ENCODE results near the gene RCBTB1. TPM values are rescaled to one million over a fixed set of nuclear protein-coding genes. Genes with fewer than 3 reads are reported as not detected.

The RCBTB1 gene
- polyA plus RNA-seq, 3 donors from 2014 or later, result 6.5 to 13.0 (median 10.3) TPM

GRCh38 chr13:49560270-49561061, 24.9 kb downstream of the RCBTB1 start:
- Mint-ChIP-seq H3K27ac (peak overlapping the region in 1 of 6 donors; percentile 49), H3K4me3 (no peak overlapping the region), H3K27me3 (ENCODE audit: low read depth in 3 of 3) (peaks cover 0 to under 1% (median 0%) of the 10 kb centered on the region in 3 donors), H3K36me3 (peaks cover 30 to 44% (median 40%) of the 10 kb centered on the region in 3 donors), H3K4me1 (no peaks in the 10 kb centered on the region), H3K9me3 (no peaks in the 10 kb centered on the region)
- DNase-seq, result no peak

GRCh38 chr13:49559006-49559405, 26.4 kb downstream of the RCBTB1 start:
- H3K27me3 Mint-ChIP-seq (ENCODE audit: low read depth in 3 of 3), result peaks cover 0 to 2% (median 0%) of the 10 kb centered on the region in 3 donors
- no peak overlapping the region for H3K27ac Mint-ChIP-seq
- no peaks in the 10 kb centered on the region for H3K9me3 Mint-ChIP-seq
- H3K4me1 Mint-ChIP-seq, result no peaks in the 10 kb centered on the region
- no peak for DNase-seq
- H3K4me3 Mint-ChIP-seq, result no peak overlapping the region
- H3K36me3 Mint-ChIP-seq, result peaks cover 33 to 50% (median 43%) of the 10 kb centered on the region in 3 donors

GRCh38 chr13:49554387-49554786, 31.0 kb downstream of the RCBTB1 start:
- Mint-ChIP-seq H3K9me3 (no peaks in the 10 kb centered on the region), H3K27ac (no peak overlapping the region), H3K4me3 (no peak overlapping the region), H3K4me1 (peaks cover 0 to 4% of the 10 kb centered on the region in 2 donors), H3K36me3 (peaks cover 24 to 50% (median 34%) of the 10 kb centered on the region in 3 donors), H3K27me3 (ENCODE audit: low read depth in 3 of 3) (peaks cover 0 to 2% (median 0%) of the 10 kb centered on the region in 3 donors)
- DNase-seq, result no peak

- peaks cover 0 to 4% of the 10 kb centered on the region in 2 donors for H3K4me1 Mint-ChIP-seq
- H3K9me3 Mint-ChIP-seq, result no peaks in the 10 kb centered on the region
- peaks cover 0 to 2% (median 0%) of the 10 kb centered on the region in 3 donors for H3K27me3 Mint-ChIP-seq (ENCODE audit: low read depth in 3 of 3)
- no peak overlapping the region for H3K4me3 Mint-ChIP-seq
- no peak overlapping the region for H3K27ac Mint-ChIP-seq
- peaks cover 23 to 48% (median 29%) of the 10 kb centered on the region in 3 donors for H3K36me3 Mint-ChIP-seq
- no peak for DNase-seq
Observed at GRCh38 chr13:49553888-49554287, 31.5 kb downstream of the RCBTB1 start.

- H3K4me1 Mint-ChIP-seq, result peaks cover 0 to 4% of the 10 kb centered on the region in 2 donors
- DNase-seq, result no peak
- H3K9me3 Mint-ChIP-seq, result no peaks in the 10 kb centered on the region
- peaks cover 0 to 2% (median 1%) of the 10 kb centered on the region in 3 donors for H3K27me3 Mint-ChIP-seq (ENCODE audit: low read depth in 3 of 3)
- H3K4me3 Mint-ChIP-seq, result peak overlapping the region in 2 of 5 donors; percentile 36 to 51
- H3K36me3 Mint-ChIP-seq, result peaks cover 23 to 54% (median 33%) of the 10 kb centered on the region in 3 donors
- no peak overlapping the region for H3K27ac Mint-ChIP-seq
Observed at GRCh38 chr13:49550942-49551644, 34.3 kb downstream of the RCBTB1 start.

- Mint-ChIP-seq H3K36me3 (peaks cover 20 to 58% (median 41%) of the 10 kb centered on the region in 3 donors), H3K27ac (no peak overlapping the region), H3K4me1 (peaks cover 0 to 4% of the 10 kb centered on the region in 2 donors), H3K9me3 (no peaks in the 10 kb centered on the region), H3K4me3 (no peak overlapping the region), H3K27me3 (ENCODE audit: low read depth in 3 of 3) (peaks cover 0 to 1% (median 0%) of the 10 kb centered on the region in 3 donors)
- DNase-seq, result no peak
Observed at GRCh38 chr13:49549289-49549688, 36.1 kb downstream of the RCBTB1 start.

- H3K4me1 Mint-ChIP-seq, result peaks cover 0 to 4% of the 10 kb centered on the region in 2 donors
- no peaks in the 10 kb centered on the region for H3K9me3 Mint-ChIP-seq
- H3K27ac Mint-ChIP-seq, result no peak overlapping the region
- H3K4me3 Mint-ChIP-seq, result no peak overlapping the region
- no peak for DNase-seq
- H3K27me3 Mint-ChIP-seq (ENCODE audit: low read depth in 3 of 3), result peaks cover 0 to 1% (median 1%) of the 10 kb centered on the region in 3 donors
- H3K36me3 Mint-ChIP-seq, result peaks cover 18 to 63% (median 32%) of the 10 kb centered on the region in 3 donors
Observed at GRCh38 chr13:49546561-49546960, 38.8 kb downstream of the RCBTB1 start.

- H3K27ac Mint-ChIP-seq, result no peak overlapping the region
- no peak for DNase-seq
- no peak overlapping the region for H3K4me3 Mint-ChIP-seq
- peaks cover 0 to 1% (median 1%) of the 10 kb centered on the region in 3 donors for H3K27me3 Mint-ChIP-seq (ENCODE audit: low read depth in 3 of 3)
- no peaks in the 10 kb centered on the region for H3K9me3 Mint-ChIP-seq
- peaks cover 21 to 67% (median 31%) of the 10 kb centered on the region in 3 donors for H3K36me3 Mint-ChIP-seq
- H3K4me1 Mint-ChIP-seq, result peaks cover 0 to 2% of the 10 kb centered on the region in 2 donors
Observed at GRCh38 chr13:49545661-49546060, 39.7 kb downstream of the RCBTB1 start.

GRCh38 chr13:49543656-49544055, 41.7 kb downstream of the RCBTB1 start:
- H3K27ac Mint-ChIP-seq, result no peak overlapping the region
- peaks cover 0 to 1% (median 1%) of the 10 kb centered on the region in 3 donors for H3K27me3 Mint-ChIP-seq (ENCODE audit: low read depth in 3 of 3)
- H3K4me3 Mint-ChIP-seq, result no peak overlapping the region
- peaks cover 20 to 65% (median 37%) of the 10 kb centered on the region in 3 donors for H3K36me3 Mint-ChIP-seq
- no peak for DNase-seq
- H3K9me3 Mint-ChIP-seq, result no peaks in the 10 kb centered on the region
- H3K4me1 Mint-ChIP-seq, result peaks cover 0 to 9% of the 10 kb centered on the region in 2 donors

- Mint-ChIP-seq H3K27ac (peak overlapping the region in 3 of 6 donors; percentile 3 to 12 (median 8)), H3K36me3 (peaks cover 34 to 56% (median 39%) of the 10 kb centered on the region in 3 donors), H3K9me3 (no peaks in the 10 kb centered on the region), H3K27me3 (ENCODE audit: low read depth in 3 of 3) (peaks cover 0 to 1% (median 0%) of the 10 kb centered on the region in 3 donors), H3K4me3 (peak overlapping the region in 3 of 5 donors; percentile 31 to 51 (median 35)), H3K4me1 (peaks cover 0 to 9% of the 10 kb centered on the region in 2 donors)
- no peak for DNase-seq
Observed at GRCh38 chr13:49540552-49540951, 44.8 kb downstream of the RCBTB1 start.

- peaks cover 0 to 9% of the 10 kb centered on the region in 2 donors for H3K4me1 Mint-ChIP-seq
- no peak overlapping the region for H3K27ac Mint-ChIP-seq
- no peak for DNase-seq
- no peaks in the 10 kb centered on the region for H3K9me3 Mint-ChIP-seq
- H3K36me3 Mint-ChIP-seq, result peaks cover 34 to 52% (median 36%) of the 10 kb centered on the region in 3 donors
- no peak overlapping the region for H3K4me3 Mint-ChIP-seq
- peaks cover 0 to 1% (median 0%) of the 10 kb centered on the region in 3 donors for H3K27me3 Mint-ChIP-seq (ENCODE audit: low read depth in 3 of 3)
Observed at GRCh38 chr13:49539746-49540145, 45.6 kb downstream of the RCBTB1 start.

GRCh38 chr13:49539313-49539712, 46.0 kb downstream of the RCBTB1 start:
- Mint-ChIP-seq H3K9me3 (no peaks in the 10 kb centered on the region), H3K27me3 (ENCODE audit: low read depth in 3 of 3) (peaks cover 0 to 1% (median 0%) of the 10 kb centered on the region in 3 donors), H3K36me3 (peaks cover 33 to 48% (median 36%) of the 10 kb centered on the region in 3 donors), H3K27ac (no peak overlapping the region), H3K4me3 (no peak overlapping the region), H3K4me1 (peaks cover 0 to 9% of the 10 kb centered on the region in 2 donors)
- DNase-seq, result no peak

GRCh38 chr13:49538404-49538803, 47.0 kb downstream of the RCBTB1 start:
- Mint-ChIP-seq H3K9me3 (no peaks in the 10 kb centered on the region), H3K27me3 (ENCODE audit: low read depth in 3 of 3) (peaks cover 0 to 1% (median 0%) of the 10 kb centered on the region in 3 donors), H3K4me1 (peaks cover 0 to 9% of the 10 kb centered on the region in 2 donors), H3K27ac (no peak overlapping the region), H3K36me3 (peaks cover 33 to 48% (median 38%) of the 10 kb centered on the region in 3 donors), H3K4me3 (no peak overlapping the region)
- no peak for DNase-seq

Measured in immature natural killer cell (primary cell).